CMK (cell line): ENCODE measurements around the gene IFNA7.
"Not testable (repeated sequence)": the region's sequence is repeated elsewhere in the genome, so short reads cannot be mapped to it uniquely, and the experiment has no call there.

Experiments
- DNase-seq: peaks from one replicate; pipeline ENCODE4 v3.0.0-alpha.2; 2010; ENCODE audit warnings: low read depth

Gene IFNA7

GRCh38 chr9:21202105-21202504 lies at the start of gene IFNA7:
Gene IFNA7, minus strand, starts transcription at chr9:21202205. Its CDS starts 40 bp downstream, at chr9:21202165.
- DNase-seq, result not testable (repeated sequence)

GRCh38 chr9:21251638-21252037 lies 49.6 kb upstream of the IFNA7 start:
- no peak for DNase-seq

DNA sequence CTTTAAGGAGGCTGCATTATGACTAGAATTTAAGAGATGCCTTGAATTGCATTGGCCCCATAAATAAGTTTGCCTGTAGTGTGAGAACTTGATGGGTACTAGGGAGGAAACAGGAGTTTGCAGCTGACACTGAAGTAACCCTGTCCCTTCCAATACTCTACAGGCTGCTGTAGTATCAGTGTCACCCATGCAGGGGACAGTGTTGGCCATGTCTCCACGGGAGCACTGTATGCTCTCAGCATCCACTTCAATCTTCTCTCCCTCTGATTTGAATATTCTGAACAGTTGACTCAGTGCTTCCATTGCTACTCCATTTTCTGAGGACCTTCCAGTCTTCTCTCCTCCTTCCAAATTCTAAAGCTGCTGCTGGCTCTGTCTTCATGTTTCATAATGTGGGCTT lies 49.2 kb upstream of the IFNA7 start:
- DNase-seq, result no peak

DNA sequence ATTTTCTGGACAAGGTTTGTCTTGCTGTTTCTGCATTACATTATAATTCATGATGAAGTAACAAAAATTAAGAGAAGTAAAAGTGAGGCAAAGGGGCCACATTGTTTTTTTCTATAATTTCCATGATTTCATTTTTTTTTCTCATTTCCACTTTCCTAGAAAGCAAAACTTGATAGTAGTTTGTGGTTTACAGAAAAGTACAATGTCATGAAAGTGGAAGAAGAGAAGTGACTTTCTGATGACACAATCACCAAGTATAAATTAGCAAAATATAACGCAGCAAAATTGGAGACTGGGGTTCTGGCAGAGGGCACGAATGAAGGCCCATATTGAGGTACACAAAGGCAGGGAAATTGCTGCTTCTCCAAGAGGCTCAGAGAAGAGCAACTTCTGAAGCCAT lies 42.8 kb upstream of the IFNA7 start:
- DNase-seq, result no peak

DNA sequence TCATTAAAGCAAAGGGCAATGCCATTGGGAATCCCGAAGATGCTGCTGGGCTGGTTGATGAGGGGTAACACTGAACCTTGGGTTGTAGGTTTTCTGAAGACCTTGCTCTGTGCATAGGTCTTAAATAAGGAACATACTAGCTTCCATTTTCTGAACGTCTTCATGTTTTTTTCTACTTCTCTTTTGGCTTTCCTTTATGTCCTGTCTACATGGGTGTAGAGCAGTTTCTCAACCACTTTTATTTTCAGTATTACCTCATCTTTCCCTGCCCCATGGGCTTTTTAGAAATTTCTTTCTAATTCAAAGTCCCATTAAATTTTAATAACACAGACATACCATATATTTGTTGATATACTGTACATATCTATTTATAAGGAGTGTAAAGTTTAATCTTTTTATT lies 37.9 kb upstream of the IFNA7 start, which contains the start of gene IFNA14:
TSS of gene IFNA14 (minus strand) at position 95 of the 400 bp plus-strand sequence. CDS start at position 25, 70 bp downstream.
- no peak for DNase-seq

DNA sequence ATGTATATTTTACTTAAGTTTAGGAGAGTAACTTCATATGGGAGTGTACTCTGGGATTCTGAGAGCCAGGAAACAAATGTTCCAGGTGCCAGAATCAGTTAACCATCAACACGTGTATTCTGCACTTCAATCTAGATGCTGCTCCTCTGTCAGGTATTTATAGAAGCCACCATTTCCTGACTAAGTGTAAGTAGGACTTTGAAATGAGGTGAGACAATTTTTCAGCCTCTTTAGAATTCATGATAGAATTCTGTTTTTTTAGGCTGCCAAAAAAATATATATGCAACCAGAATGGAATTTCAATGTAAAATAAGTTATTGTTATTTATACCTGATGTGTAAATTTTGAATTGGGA lies 34.3 kb upstream of the IFNA7 start:
- not testable (repeated sequence) for DNase-seq

DNA sequence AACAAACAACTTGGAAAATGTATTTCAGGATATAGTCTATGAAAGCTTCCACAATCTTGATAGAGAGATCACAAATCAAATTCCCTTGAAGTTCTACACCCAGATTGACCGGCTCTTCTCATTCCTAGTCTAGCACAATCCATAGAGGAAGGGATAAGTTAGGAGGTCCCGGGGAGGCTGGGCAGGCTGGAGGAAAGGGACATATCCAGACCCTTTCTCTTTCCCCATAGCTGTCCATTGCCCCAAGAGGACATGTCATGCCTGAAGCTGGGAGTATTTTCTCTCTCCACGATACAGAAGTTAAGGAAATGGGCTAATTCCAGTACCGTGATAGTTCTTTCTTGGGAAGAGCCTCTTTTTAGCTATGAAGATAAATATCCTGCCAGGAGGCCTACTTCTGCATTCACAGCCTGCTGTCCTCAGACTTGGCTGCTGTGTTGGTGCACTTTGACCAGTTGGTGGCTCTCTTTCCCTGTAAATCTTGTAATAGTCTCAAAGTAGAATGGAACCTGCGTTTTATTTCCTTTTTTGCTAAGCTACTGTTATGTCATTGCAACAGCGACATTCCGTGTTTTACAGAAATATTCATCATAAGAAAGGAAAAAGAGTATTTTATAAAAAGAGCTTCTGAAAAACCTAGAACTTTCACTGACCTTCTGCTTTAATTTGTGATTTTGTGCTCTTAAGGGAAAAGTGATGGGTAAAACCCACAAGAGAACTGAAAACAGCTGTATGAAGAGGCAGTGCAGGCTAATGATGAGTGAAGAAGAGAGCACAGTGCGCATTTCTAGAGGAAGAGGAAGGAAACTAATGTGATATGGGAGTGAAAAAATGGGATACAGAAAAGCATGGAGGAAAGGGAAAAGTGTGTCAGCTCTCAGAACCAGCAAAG lies 33.7 kb upstream of the IFNA7 start:
- DNase-seq, result not testable (repeated sequence)

GRCh38 chr9:21234153-21234687 lies 32.2 kb upstream of the IFNA7 start:
- no peak for DNase-seq

GRCh38 chr9:21233258-21233657 lies 31.3 kb upstream of the IFNA7 start:
- no peak for DNase-seq

- DNase-seq, result no peak
These were observed 26.1 kb upstream of the IFNA7 start, which contains the start of gene IFNA17 for GRCh38 chr9:21228122-21228521. Gene IFNA17, minus strand, starts transcription at chr9:21228222. Its CDS starts 49 bp downstream, at chr9:21228173.

DNA sequence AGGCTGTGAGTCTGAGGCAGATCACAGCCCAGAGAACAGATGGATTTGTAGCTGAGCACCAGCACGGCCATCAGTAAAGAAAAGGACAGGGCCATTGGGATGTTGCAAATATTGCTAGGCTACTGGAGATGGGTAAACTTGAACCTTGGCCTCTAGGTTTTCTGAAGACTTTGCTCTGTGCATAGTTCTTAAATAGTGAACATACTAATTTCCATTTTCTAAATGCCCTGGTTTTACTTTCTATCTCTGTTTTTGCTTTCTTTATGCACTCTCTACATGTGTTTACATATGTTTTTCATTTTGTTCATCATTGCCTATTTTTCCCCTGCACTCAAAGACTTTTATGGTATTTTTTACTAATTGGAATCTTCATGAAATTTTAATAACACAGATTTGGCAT lies 15.2 kb upstream of the IFNA7 start, which contains the start of gene IFNA16:
TSS of gene IFNA16 (minus strand) at position 101 of the 400 bp plus-strand sequence. CDS start at position 95, 6 bp downstream.
- DNase-seq, result not testable (repeated sequence)

DNA sequence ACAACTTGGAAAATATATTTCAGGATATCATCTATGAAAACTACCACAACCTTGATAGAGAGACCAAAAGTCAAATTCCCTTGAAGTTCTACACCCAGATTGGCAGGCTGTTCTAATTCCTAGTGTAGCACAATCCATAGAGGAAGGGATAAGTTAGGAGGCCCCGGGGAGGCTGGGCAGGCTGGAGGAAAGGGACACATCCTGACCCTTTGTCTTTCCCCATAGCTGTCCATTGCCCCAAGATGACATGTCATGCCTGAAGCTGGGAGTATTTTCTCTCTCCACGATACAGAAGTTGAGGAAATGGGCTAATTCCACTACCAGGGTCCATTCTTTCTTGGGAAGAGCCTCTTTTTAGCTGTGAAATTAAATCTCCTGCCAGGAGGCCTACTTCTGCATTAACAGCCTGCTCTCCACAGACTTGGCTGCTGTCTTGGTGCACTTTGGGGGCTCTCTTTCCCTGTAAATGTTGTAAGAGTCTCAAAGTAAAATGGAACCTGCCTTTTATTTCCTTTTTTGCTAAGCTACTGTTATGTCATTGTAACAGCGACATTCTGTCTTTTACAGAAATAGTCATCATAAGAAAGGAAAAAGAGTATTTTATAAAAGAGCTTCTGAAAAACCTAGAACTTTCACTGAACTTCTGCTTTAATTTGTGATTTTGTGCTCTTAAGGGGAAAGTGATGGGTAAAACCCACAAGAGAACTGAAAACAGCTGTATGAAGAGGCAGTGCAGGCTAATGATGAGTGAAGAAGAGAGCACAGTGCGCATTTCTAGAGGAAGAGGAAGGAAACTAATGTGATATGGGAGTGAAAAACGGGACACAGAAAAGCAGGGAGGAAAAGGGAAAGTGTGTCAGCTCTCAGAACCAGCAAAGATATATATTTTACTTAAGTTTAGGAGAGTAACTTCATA lies 11.7 kb upstream of the IFNA7 start:
- DNase-seq, result not testable (repeated sequence)

- not testable (repeated sequence) for DNase-seq
These were observed 10.2 kb upstream of the IFNA7 start for GRCh38 chr9:21212160-21212559.

DNA sequence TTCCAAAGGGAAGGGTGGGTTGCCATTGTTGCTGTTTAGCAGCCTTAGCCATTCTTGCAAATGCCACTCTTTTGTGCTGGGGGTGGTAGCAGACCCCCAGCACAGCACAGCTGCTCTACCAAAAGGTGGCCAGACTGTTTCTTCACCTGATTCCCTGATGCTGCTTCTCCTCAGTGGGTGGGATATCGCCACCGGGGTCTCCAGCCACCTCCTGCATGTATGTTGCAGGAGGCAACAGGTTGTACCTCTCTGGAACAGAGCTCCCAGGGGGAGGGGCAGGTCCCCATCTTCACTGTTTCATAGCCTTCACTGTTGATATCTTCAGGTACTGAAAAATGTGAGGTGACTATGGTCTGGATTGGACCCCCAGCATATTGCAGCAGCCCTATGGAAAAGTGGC lies 8.8 kb upstream of the IFNA7 start:
- DNase-seq, result not testable (repeated sequence)

DNA sequence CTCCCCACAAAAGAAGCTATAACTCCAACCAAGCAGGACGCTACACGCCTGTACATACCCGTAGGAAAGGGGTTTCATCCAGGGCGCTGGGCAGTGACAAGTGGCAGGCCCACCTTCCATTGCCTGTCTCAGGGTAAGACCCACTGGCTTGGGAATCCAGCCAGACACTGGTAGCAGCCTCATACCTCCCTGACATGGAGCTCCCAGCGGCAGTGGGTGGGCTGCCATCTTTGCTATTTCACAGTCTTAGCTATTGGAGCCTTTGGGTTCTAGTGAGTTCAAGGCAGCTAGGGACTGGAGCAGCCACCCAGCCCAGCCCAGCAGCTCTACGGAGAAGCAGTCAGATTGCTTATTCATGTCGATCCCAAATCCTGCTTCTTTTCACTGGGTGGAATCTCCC lies 8.3 kb upstream of the IFNA7 start:
- DNase-seq, result no peak

GRCh38 chr9:21207043-21207442 lies 5.0 kb upstream of the IFNA7 start, which contains the start of gene IFNA10:
Gene IFNA10, minus strand, starts transcription at chr9:21207143. Its CDS starts 46 bp downstream, at chr9:21207097.
- DNase-seq, result not testable (repeated sequence)

GRCh38 chr9:21205204-21205603 lies 3.2 kb upstream of the IFNA7 start:
- no peak for DNase-seq

GRCh38 chr9:21194867-21195776 lies 6.9 kb downstream of the IFNA7 start:
- DNase-seq, result not testable (repeated sequence)

- not testable (repeated sequence) for DNase-seq
These were observed 14.5 kb downstream of the IFNA7 start, which contains the start of gene IFNA4 for GRCh38 chr9:21187487-21187886. Gene IFNA4, minus strand, starts transcription at chr9:21187587. Its CDS starts 56 bp downstream, at chr9:21187531.
